CD4-positive, alpha-beta T cell treated with Interleukin-21 for 1 hour (primary cell): ENCODE results near the gene GDF15.

Experiments used
- DNase-seq: peaks from one replicate; pipeline ENCODE4 v3.0.0-alpha.2; 2020

The GDF15 gene

DNA sequence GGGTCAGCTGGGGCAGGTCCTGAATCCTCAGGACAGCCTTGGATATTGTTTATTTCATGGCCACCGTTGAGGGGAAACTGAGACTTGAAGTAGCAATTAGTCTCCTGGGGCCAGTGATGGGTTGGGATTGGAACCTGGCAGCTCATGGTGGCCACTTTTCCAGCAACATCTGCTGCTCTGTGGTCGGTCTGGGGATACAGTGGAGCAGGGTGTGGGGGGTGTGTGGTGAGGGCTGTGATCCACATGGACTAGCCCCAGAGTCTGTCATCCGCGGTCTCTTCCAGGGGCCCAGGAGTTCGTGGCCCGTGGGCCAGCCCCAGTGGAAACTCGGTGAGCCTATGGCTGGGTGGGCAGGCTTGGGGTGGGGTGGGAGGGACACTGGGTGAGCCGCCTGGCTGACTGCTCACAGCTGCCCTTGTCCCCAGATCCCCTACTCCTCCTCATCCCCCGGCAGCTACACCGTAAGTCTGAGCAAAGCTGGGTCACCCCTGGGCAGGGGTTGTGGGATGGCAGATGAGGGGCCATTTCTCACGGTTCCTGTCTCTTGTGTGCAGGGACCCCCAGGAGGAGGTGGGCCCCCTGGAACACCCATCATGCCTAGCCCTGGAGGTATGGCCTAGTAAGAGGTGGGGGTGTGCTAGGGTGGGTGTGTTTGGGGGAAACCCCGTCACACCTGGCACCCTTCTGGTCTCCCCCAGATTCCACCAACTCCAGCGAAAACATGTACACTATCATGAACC, 46.5 kb downstream of the GDF15 start:
- DNase-seq = no peak

DNA sequence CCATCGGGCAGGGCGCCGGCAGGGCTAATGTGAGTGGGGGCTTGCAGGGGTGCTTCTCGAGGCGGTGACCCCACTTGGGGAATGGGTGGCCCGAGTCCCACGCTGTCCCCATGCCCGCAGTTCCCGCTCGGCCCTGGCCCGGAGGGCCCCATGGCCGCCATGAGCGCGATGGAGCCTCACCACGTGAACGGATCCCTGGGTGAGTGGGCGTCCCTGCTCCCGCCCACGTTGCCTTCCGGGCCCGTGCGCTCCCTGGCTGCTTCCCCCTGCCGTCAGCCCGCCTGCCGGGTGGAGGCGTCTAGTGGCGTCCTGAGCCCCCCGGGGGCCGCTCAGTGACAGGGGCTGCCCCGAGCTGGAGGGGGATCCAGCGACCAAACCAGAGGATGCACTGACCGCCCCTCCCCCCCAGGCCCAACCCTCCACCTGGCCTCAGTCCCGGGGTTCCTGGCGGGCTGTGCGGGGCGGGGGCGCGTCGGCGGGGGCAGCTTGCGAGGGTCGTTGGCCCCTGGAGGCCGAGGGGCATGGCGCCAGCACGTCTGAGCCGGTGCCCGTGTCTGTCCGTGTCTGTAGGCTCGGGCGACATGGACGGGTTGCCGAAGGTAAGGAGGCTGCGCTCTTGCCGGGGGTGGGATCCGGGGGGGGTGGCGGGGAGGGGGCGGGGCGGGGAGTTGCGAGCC, 47.2 kb downstream of the GDF15 start:
- DNase-seq = peak; percentile 35

DNA sequence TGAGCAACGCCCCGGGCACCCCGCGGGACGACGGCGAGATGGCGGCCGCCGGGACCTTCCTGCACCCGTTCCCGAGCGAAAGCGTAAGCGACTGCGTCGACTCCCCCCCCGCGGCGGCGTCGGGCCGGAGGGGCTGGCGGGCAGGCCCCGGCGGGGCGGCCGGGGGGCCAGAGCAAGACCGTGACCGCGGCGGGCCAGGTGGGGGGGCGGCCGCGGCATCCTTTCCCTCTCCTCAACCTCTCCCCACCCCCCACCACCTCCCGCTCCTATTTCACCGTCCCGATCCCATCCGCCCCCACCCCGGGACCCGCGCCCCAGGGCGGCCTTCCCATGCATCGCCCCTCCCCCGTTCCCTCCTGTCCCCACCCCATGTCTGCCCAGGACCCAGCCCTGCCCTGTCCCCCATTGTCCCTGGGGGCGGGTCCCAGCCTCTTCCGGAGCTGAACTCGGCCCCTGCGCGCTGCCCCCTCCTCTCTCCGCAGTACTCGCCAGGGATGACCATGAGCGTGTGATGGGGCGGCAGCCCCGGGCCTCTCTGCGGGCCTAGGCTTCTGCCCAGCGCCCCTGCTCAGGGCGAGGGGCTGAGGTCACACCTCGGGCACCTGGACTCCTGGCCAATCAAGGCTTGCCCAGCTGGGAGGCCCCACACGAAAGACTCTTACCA, 47.9 kb downstream of the GDF15 start:
- no peak for DNase-seq

DNA sequence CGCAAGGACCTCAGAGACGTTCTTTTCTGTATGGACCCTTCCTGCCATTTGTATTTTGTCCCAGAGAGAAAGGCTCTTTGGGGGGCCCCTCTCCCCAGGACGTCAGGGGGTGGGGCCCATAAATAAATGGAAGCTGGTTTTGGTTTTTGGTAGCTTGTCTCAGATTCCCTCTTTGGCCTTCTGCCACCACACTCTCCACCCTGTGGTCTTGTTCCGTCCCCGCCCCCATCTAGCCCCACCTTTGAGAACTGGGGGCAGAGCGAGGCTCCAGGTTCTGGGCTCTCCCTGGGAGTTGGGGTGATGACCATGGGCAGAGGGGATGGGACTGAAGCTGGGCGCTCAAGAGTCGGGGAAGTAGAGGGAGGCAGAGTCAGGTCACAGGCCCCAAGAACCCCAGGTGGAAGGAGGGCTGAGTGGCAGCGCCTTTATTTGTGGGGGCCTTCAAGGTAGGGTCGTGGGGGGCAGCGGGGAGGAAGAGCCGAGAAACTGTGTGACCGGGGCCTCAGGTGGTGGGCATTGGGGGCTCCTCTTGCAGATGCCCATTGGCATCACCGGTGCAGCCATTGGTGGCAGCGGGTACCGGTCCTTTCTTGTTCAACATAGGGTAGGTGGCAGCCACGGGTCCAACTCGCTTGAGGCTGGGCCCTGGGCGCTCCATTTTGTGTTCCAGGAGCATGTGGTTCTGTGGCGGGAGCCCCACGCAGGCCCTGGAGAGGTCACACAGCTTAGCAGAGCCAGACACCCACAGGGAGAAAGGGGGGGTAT, 48.6 kb downstream of the GDF15 start:
- no peak for DNase-seq

DNA sequence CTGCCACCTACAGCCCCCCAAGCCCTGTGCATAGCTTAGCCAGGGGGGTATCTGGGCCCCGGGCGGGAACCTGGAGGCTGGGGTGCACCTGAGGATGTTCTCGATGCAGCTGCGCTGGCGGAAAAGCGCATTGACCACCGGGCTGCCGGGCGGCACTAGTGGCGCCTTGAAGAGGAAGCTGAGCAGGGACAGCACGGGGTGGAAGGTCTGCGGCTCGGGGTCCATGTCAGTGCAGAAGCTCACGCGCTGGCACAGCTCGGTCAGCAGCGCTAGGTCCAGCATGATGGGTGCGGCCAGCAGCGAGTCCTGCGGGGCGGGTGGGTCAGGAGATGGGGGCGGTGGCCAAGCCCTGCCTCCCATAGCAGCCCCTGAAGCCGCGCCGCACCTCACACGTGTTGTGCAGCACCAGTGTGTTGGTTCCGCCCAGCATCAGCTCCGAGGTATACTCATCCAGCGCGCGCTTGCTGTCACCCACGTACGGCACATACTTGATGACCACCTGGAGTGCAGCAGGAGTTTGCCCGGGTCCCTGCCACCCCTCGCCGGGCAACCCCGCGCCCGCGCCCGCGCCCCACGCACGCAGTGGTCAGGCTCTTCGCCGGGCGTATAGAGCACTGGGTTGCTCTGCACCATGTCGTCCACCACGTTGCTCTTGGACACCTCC, 49.4 kb downstream of the GDF15 start:
- no peak for DNase-seq

DNA sequence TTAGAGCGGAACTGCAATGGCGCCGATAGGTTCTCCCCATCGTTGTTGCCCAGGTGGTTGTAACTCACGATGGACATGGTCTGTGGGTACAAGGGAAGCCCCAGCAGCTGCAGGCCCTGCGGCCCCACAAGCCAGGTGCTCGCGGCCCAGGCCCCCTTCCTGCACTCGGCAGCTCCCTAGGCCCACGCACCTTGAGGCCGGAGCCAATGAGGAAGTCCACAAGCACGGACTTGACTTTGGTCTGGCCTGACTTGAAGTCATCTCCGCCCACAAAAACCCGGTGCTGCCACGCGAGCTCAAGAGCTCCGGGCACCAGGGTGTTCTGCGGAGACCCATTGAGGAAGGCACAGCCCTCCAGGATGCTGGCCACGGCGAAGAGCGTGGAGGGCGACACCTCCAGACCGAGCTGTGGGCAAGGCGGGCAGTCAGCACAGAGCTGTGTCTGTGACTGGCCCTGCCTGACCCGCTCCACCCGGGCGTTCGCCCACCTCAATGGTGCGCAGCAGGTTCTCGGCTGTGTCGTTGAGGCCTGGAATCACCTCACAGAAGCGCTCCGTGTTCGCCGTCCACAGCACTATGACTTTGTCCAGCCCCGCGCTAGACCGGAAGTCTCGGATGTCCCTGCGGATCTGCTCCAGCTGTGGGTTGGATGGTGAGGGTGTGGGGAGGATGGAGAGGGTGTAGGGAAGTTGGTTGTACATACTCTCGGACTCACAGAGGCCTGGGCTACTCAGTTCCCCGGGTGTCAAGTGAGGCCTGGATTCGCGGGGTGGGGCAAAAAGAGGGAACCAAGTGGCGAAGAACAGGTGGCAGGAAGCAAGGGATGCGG, 50.1 kb downstream of the GDF15 start:
- DNase-seq = no peak

DNA sequence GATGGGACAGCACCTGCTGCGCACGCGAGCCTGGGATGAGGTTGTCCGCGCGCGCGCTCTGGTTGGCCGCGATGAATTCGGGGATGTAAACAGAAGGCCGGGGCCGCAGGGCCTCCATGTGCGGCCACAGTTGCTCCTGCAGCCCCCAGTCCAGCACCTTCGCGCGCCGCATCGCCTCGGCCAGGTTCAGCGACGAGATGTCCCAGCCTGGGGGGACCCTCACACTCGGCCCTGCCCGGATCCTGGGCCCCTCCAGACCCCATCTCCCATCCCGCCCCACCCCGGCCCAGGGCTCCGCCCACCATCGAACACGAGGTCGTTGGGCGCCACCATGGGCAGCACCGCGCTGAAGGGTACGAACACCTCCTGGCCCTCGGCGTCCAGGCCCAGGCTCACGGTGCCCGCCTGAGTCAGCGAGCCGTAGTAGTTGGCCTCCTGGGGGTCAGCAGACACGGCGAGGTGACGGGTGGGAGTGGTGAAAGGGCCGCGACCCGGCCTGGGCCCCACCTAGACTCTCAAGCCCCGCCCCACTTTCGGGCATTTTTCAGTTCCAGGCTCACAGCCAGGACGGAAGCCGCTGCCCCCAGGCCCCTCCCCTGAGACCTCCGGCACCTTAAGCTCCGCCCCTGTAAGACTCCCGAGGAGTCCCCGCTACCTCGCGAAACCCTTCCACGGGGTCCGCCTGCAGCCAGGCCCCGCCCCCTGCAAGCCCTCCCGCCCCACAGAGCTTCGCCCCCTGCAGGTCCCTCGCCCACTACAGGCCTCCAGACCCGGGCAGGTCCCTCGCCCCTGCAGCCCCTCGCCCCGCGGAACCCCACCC, 50.9 kb downstream of the GDF15 start:
- DNase-seq = peak; percentile 88

DNA sequence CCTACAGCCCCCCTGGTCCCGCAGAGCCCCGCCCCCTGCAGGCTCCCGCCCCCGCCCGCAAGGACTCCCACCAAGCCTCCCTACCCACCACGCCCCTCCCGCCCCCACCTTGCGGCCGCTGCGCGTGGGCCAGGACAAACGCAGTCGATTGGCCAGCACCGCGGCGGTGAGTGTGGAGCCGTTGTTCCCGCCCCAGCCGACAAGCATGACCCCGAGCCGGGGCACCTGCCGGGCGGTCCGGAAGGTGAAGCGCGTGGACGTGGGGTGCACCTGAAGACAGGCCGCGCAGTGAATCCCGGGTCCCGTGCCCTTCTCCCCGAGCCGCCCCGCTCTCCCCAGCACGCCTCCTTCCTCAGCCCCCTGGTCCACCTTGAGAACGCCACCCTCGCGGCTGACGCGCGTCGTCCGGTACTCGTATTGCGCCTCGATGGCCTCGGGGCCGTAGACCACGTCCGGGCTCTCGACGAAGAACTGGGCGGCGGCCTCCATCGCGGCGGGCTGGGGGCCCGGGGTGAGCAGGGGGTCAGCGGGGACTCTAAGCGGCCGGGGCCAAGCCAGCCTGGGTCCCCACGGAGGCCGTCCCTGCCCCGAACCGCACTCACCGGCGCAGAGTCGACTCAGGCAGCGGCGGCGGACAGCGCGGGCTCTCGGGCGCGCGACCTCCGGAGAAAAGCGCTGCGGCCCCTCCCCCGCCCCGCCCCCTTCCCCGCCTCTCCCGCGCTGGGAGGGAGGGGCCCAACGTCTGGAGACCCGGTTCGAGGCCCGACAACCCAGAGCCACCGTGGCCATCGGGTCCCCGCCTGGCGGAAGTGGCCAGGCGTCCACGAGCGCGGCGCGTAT, 51.8 kb downstream of the GDF15 start, which contains the start of gene ISYNA1:
ISYNA1 (minus strand) TSS at position 643 of the 840 bp plus-strand sequence; CDS start at position 489, 154 bp downstream.
- peak; percentile 69 for DNase-seq

DNA sequence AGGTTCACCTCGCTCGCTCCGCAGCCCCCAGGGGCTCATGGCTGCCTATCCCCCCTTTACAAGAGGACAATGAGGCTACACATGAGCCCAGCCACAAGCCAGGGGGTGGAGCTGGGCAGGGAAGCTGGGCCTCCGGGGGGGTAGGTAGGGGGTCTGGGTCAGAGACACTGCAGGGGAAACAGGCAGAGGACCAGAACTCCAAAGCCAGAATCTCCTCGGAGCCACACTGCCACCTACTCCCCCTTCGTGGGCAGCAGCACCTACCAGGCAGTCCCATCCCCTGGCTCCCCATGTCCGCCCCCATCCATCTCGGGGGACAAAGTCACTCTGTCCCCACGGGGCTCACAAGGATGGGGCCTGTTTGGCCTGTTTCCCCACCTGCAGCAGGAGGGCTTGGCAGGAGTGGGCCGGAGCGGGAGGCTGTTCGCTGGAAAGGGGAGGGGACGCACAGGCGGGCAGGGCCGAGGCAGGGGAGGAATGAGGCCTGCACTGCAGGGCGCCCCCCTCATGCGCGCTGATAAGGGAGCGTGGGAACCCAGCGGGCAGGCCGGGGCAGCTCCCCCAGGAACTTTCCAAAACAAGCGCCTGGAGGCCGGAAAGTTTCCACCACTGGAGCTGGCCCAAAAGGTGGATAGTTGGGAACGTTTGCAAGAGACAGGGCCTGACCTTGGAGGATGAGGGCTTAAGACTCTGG, 52.5 kb downstream of the GDF15 start:
- no peak for DNase-seq
